Spleen (tissue), 11 donors: Measurements from ENCODE around the gene VSIG10L2. TPM values are rescaled to one million over a fixed set of nuclear protein-coding genes. Genes with fewer than 3 reads are reported as not detected.

Experiments used
- DNase-seq: peaks from one replicate; pipeline ENCODE4 v3.0.0-alpha.2; 2020
- H3K27ac ChIP-seq, 8 donors: fragments of 200-600 bp; sonication (generic) in 7 of 8; 1 replicate in 4 of 8; 2 replicates in 4 of 8; pipeline versions ENCODE4 v1.5.0 to v1.8.0; 2016 to 2021; ENCODE audit warnings: inconsistent platforms in 4 of 8, mild to moderate bottlenecking in 4 of 8, moderate library complexity in 1 of 8
- H3K27me3 ChIP-seq, 7 donors: fragments of 200-600 bp; sonication (generic) in 6 of 7; replicated peaks in 1 of 7; 1 replicate in 4 of 7; 2 replicates in 3 of 7; pipeline versions ENCODE4 v1.5.0 to v1.8.0; 2016 to 2021; ENCODE audit warnings: inconsistent platforms in 3 of 7, mild to moderate bottlenecking in 1 of 7
- H3K36me3 ChIP-seq, 6 donors: fragments of 200-600 bp; sonication (generic) in 5 of 6; 1 replicate in 4 of 6; 2 replicates in 2 of 6; pipeline versions ENCODE4 v1.5.0 to v1.8.0; 2016 to 2021; ENCODE audit warnings: inconsistent platforms in 2 of 6
- H3K4me1 ChIP-seq, 6 donors: fragments of 200-600 bp; sonication (generic) in 5 of 6; 1 replicate in 3 of 6; 2 replicates in 3 of 6; pipeline versions ENCODE4 v1.5.0 to v1.8.0; 2016 to 2021; ENCODE audit warnings: inconsistent platforms in 3 of 6
- H3K4me3 ChIP-seq, 8 donors: fragments of 200-600 bp; sonication (generic) in 7 of 8; 1 replicate in 4 of 8; 2 replicates in 4 of 8; pipeline versions ENCODE4 v1.5.0 to v1.8.0; 2016 to 2021; ENCODE audit warnings: inconsistent platforms in 4 of 8, mild to moderate bottlenecking in 4 of 8, moderate library complexity in 2 of 8
- H3K9me3 ChIP-seq, 8 donors: fragments of 200-600 bp; sonication (generic) in 7 of 8; 1 replicate in 4 of 8; 2 replicates in 4 of 8; pipeline versions ENCODE4 v1.5.0 to v1.8.0; 2016 to 2021; ENCODE audit warnings: inconsistent platforms in 4 of 8
- CTCF ChIP-seq, 11 experiments: fragments of 200-600 bp in 7 of 11; fragments of 450-650 bp in 4 of 11; sonication (generic) in 4 of 11; IDR thresholded peaks in 8 of 11; conservative IDR thresholded peaks in 3 of 11; 1 replicate in 7 of 11; 2 replicates in 4 of 11; pipeline versions ENCODE4 v1.4.0 to v1.8.0; 2016 to 2021; ENCODE audit warnings: antibody characterized with exemption in 11 of 11, inconsistent platforms in 4 of 11, mild to moderate bottlenecking in 1 of 11
- POLR2A ChIP-seq, 3 donors: fragments of 450-650 bp; IDR thresholded peaks; one replicate each; pipeline ENCODE4 v1.5.1; 2017; ENCODE audit warnings: antibody characterized with exemption in 3 of 3, mild to moderate bottlenecking in 1 of 3
- POLR2AphosphoS5 ChIP-seq, 3 donors: sonication (generic); formaldehyde crosslinking; IDR thresholded peaks; one replicate each; pipeline ENCODE4 v1.5.1; 2017; ENCODE audit warnings: antibody characterized with exemption in 3 of 3
- WGBS, 5 donors: extraction: QIAGEN DNeasy Blood & Tissue Kit in 3 of 5; methylation state at CpG; one replicate each; pipeline versions ENCODE4 v1.1.5 to v1.1.7; 2013 to 2018; 5-methylcytosine and 5-hydroxymethylcytosine counted together
- intact Hi-C: fragments of 100-400 bp; cut with DNase I; formaldehyde crosslinking; loops from one replicate; pipeline ENCODE4 v1.15.0; 2023; ENCODE audit warnings: low total_unique reads
- polyA plus RNA-seq, 3 donors: library from polyadenylated mRNA; stranded (reverse); fragments of 200-250 nt; gene quantifications; one replicate each; pipeline ENCODE4 v1.2.1, GENCODE V29; 2013
- total RNA-seq, 7 donors: library from RNA; depleted of rRNA in 3 of 7; stranded (reverse); fragments of >200 nt in 3 of 7; fragmentation: NEBNext Ultra II Directional in 4 of 7; extraction: Animal tissue kit (Norgen Biotek cat#: 25700) in 4 of 7; gene quantifications; one replicate each; pipeline versions ENCODE4 v1.1.0 to v1.2.1, GENCODE V29; 2016 to 2021
- donor health status: healthy with polysubstance abuse.
- donor health status: DM: no; HTN: no; CAD: no; lungs with moderate emphysema.
- donor health status: DM: no; HTN: no; CAD: no.
- donor health status: Bipolar disorder and iron deficiency.
- donor health status: healthy.
- donor health status: DM: no; HTN: no; CAD: no.
- donor health status: DM: yes; HTN: yes; CAD: no.

The VSIG10L2 gene
- total and polyA plus RNA-seq, 10 donors, result 1.2 to 7.1 (median 3.1) TPM; not detected in 1

DNA sequence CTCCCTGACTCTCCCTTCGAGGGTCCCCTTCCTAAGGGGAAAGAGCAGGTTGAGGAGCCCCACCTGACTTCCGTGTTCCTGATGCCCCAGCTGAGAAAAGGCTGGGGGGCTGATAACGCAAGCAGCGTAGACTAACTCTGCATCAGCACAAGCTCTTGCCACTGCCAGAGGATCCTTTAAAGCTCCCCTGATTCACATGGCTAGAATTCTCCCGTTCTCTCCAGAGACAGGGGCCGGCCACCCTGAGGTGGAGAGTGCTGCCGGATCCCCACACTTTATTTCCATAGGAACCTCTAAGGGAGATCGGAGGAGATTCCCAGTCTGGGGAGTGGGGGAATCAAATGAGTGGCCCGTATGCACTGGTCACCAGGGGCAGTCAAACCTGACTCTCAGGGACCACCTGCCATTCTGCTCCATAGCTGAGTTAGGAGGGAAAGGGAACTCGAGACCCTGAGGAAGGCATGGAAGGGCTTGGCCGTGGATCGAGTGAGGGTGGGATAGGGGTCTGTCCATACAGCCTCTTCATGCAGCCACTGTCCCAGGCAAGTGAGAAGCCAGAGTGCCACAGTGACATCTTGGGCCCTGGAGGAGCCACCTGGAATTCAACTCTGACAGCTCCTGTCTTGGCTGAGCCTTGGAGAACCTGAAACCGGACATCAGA is 1.4 kb upstream of the VSIG10L2 start:
- no peak overlapping the region for H3K27ac ChIP-seq
- no peaks in the 10 kb centered on the region for H3K4me1 ChIP-seq
- peaks cover 0 to 15% (median 0%) of the 10 kb centered on the region in 7 donors for H3K27me3 ChIP-seq
- H3K36me3 ChIP-seq, result no peaks in the 10 kb centered on the region
- WGBS, 5 donors, result 69 to 82% (median 77%) methylated on average over 13 of the region's 13 CpGs
- H3K9me3 ChIP-seq, result no peaks in the 10 kb centered on the region
- no peak for DNase-seq
- intact Hi-C loops, result no loop called here
- H3K4me3 ChIP-seq, result no peak overlapping the region
- TF ChIP-seq CTCF (IDR thresholded peaks at IDR 0.05 in 8 of 11, conservative IDR thresholded peaks at IDR 0.05 in 3 of 11), result no peak
- no peak for TF ChIP-seq POLR2AphosphoS5 (IDR thresholded peaks at IDR 0.05)
- no peak for TF ChIP-seq POLR2A (IDR thresholded peaks at IDR 0.05)

GRCh38 chr11:125945011-125945796 is 640 bp upstream of the VSIG10L2 start:
- H3K9me3 ChIP-seq, result no peaks in the 10 kb centered on the region
- TF ChIP-seq POLR2A (IDR thresholded peaks at IDR 0.05) (no peak), POLR2AphosphoS5 (IDR thresholded peaks at IDR 0.05) (no peak), CTCF (IDR thresholded peaks at IDR 0.05 in 8 of 11, conservative IDR thresholded peaks at IDR 0.05 in 3 of 11) (no peak)
- WGBS, 5 donors, result 62 to 77% (median 69%) methylated on average over 13 to 15 of the region's 15 CpGs
- H3K4me3 ChIP-seq, result no peak overlapping the region
- no peaks in the 10 kb centered on the region for H3K36me3 ChIP-seq
- DNase-seq, result no peak
- H3K27me3 ChIP-seq, result peaks cover 0 to 15% (median 0%) of the 10 kb centered on the region in 7 donors
- no peak overlapping the region for H3K27ac ChIP-seq
- intact Hi-C loops, result no loop called here
- no peaks in the 10 kb centered on the region for H3K4me1 ChIP-seq

DNA sequence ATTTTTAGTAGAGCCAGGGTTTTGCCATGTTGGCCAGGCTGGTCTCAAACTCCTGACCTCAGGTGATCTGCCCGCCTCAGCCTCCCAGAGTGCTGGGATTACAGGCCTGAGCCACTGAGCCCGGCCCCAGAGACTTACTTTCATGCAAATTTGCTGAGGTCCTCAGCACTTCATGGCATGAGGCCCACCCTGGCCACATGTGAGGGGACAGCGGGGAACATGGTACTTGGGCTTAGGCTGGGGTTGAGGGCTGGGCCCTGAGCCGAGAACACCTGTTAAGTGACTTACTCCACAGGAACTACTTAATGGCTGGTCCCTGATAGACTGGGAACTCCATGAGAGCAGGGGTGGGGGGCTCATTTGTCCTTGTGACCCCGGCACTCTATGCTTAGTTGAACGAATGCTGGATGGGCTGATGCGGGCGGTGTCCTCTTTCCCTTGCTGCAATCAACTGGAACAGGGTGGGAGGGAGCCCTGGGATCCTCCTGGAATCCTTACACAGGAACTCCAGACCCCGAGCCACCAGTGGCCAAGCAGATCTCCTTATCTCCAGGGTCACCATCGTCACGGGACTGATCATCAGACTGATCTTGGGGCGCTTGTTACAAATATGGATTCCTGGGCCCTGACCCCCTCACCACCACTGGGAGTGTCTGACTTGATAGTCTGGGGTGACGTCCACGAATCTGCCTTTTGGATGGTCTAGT is 1.0 kb downstream of the VSIG10L2 start:
- Histone ChIP-seq H3K27me3 (peaks cover 0 to 20% (median 0%) of the 10 kb centered on the region in 7 donors), H3K4me3 (no peak overlapping the region), H3K4me1 (no peaks in the 10 kb centered on the region), H3K27ac (no peak overlapping the region), H3K36me3 (no peaks in the 10 kb centered on the region), H3K9me3 (no peaks in the 10 kb centered on the region)
- WGBS, 5 donors, result 86 to 91% (median 91%) methylated on average over 14 of the region's 14 CpGs
- intact Hi-C loops, result no loop called here
- TF ChIP-seq POLR2A (IDR thresholded peaks at IDR 0.05), result no peak
- TF ChIP-seq POLR2AphosphoS5 (IDR thresholded peaks at IDR 0.05), result no peak
- TF ChIP-seq CTCF (IDR thresholded peaks at IDR 0.05 in 8 of 11, conservative IDR thresholded peaks at IDR 0.05 in 3 of 11), result no peak
- DNase-seq, result no peak
